A172 (cell line): ENCODE measurements around the gene LRRK1. TPM values are rescaled to one million over a fixed set of nuclear protein-coding genes. Genes with fewer than 3 reads are reported as not detected.

Experiments
- DNase-seq: peaks from one replicate; pipeline ENCODE4 v3.0.0-alpha.2; 2015; ENCODE audit warnings: low spot score
- total RNA-seq: library from RNA; depleted of rRNA; stranded (reverse); fragments of >200 nt; shearing (Covaris generic); gene quantifications from 2 replicates; pipeline ENCODE4 v1.2.3, GENCODE V29; 2014

LRRK1 gene
- total RNA-seq, 1 experiment from 2014 or later: 5.3 TPM

DNA sequence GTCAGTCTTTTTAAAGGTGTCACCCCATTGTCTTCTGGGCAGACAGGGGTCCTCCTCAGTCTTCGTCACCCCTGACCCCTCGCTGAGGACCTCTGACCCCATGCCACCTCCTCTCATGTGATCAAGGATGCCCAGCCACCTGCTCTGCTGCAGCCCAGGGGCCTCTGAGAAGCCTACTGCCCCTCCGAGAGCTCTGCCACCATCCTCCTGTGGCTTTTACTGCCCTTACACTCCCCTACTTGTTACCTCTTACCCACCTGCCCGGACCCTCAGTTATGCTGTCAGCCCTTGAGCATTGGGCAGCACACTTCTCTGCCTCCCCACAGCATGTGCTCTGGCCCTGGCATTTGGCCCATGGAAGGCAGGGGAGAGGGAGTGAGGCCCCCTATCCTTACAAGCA is 123.2 kb downstream of the LRRK1 start:
- no peak for DNase-seq

DNA sequence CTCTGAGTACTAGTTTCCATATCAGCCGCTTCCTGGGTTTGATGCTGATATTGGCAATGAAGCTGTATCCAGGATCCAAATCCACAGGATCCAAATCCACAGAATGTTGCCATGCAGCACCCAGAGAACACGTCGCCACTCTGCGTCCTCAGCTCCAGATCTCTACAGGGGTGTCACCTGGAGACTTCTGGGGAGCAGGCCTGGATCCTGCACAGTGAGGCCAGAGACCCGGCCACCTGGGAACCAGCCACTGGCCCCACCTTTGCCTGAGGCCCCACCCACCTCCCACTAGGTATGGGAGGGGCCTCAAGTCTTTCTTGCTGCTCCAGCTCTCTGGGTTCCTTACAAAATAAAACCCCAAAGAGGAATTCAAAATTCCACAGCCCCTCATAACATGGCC is 123.9 kb downstream of the LRRK1 start:
- no peak for DNase-seq

DNA sequence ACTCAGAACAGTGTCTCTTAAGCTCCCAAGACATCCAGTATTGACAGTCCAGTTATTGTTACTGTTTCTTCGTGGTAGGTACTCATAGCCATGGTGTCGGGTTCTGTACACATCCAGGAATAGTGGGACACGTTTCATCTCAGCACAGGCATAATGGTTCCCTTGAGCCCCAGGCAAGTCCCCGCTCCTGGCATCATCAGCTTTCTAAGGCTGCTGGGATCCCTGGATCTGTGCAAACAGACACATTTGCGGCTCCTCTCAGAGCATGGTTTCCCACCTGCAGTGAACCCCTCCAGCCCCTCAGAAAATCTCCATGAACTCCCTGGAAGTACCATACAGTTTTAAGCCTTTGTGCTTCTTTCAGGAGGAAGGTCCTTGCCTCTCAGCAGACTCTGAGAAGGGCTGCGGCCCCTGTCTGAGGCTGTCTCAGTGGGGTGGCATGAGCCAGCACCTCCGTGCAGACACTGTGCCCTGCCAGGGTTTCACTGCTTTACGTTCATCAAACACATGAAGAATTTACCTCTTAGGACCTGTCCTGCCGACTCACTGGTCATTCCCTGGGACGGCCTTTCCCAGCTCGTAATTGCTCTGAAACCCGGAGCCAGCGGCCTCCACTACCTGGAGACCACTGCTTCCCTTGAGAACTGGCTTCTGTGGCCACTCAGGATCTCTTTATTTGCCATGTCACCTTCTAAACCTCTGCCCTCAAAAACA is 124.9 kb downstream of the LRRK1 start:
- DNase-seq: no peak

- no peak for DNase-seq
Measured at GRCh38 chr15:101044625-101045235, 125.6 kb downstream of the LRRK1 start.

GRCh38 chr15:101045236-101045646 is 126.1 kb downstream of the LRRK1 start:
- no peak for DNase-seq

DNA sequence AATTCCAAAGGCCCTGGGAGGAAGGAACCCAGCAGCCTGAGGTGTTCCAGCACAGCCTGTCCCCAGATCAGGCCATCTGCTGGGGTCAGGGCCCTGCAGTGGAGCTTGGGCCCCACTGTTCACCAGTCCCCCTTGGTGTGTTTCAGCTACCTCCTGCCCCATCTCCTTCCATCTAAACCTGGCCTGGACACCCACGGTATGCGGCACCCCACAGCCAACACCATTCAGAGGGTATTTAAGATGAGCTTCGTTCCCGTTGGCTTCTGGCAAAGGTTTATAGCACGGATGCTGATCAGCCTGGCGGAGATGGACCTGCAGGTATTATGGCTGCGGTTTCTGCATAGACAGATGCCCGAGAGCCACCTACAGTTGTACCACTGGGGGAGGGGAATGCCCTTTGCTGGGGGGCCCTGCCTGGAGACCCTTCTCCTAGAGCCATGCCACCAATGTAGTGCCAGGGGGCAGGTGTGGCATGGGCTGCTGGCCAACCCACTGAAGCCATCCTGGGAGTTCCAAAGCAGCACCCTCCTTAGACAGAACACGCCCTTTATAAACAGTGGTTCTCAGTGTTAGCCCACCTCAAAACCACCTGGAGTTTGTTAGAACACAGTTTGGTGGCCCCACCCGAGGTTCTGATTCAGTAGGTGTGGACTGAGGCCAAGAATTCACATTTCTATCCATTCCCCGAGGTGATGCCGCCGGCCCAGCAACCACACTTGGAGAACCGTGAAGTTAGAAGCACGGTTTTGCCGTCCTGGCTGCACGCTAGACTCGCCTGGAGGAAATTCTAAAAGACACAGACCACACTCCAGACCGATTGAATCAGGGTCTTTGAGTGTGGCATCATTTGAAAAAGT is 126.9 kb downstream of the LRRK1 start:
- no peak for DNase-seq

- DNase-seq: no peak
Measured at GRCh38 chr15:101046826-101047225, 127.7 kb downstream of the LRRK1 start.

DNA sequence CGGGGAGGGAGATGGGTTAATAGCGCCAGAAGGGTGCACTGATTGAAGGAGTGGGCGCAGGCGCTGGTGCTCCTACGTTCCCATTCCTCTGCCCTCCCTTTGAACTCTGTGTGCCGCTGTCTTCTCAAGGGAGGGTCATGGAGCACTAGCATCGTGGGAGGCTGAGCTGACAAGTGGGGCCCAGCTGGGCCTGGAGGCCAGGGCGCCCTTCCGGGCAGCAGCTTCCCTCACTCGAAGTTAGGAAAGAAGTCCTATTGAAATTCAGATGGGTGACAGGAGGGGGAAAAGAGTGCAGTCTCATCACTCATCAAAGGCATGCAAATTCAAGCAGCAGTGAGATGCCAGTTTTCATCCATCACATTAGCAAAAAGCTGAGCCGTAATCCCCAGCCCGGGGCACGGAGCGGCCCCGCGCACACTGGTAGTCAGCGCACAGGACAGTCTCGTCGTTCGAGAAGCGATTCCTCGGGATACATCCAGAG is 128.2 kb downstream of the LRRK1 start:
- DNase-seq: no peak

DNA sequence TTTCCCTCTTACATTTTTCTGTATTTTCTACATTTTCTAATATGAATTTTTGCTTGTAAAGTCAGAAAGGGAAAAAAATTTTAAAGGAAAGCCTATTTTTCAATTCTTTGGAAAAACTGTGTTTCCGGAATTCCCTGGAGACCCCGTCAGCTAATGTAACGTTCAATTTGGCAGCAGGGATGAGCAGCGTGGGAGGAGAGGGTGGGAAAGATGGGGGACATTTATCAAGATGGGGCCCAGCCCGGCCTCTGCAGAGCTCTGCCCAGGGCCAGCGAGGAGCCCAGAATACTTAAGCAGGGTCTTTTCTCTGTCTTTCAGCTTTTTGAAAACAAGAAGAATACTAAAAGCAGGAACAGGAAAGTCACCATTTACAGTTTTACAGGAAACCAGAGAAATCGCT is 129.0 kb downstream of the LRRK1 start:
- no peak for DNase-seq

DNA sequence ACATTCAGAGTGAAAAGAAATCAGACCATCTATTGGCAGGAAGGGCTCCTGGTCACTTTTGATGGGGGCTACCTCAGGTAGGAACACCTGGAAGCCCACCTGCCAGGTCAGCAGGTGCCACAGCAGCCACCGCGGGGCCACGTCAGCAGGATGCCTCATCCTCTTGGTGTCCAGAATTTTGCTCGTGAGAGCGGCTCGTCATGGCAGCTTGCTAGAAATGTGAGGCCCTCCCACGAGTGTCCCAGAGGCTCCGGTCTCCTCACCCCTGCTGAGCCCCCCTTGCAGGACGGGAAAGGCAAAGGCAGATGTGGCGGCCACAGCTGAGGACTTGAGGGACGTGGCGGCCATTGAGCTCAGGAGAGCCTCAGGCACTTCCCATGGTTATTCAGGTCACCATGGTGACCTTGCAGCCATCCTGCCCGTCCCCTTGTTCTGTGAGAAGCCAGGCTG is 129.4 kb downstream of the LRRK1 start:
- DNase-seq: no peak

GRCh38 chr15:101049282-101049681 is 130.1 kb downstream of the LRRK1 start:
- DNase-seq: no peak

- DNase-seq: no peak
Measured at GRCh38 chr15:101049856-101050622, 130.9 kb downstream of the LRRK1 start.

DNA sequence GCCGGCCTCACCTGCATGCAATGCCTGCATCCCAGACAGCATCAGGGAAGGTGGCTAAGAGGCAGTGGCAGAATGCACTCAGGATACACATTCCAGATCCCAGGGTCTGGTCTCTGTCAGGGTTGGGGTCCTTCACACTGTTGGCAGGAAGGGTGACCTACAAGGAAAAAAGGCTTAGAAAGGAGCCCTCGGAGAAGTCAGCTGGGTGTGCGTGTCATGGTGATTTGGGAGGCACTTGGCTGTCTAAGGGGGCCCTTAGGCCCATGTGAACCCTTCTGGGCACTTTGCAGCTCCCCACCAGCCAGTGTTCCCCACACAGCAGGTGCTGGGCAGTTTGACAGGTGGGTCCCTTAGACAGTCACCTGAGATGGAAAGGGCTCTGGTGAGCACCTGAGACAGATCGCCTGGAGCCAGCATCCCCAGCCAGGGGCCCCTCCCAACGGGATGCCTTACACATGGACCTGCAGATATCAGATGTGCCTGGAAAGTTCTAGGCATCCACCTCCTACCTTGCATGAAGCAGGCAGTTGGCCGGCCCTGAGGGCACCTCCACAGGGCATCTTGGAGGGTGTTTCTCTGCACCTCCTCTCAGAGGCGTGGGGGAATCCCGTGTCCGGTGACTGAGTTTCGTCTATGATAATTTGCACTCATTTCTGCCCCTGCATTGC is 131.6 kb downstream of the LRRK1 start:
- DNase-seq: no peak

DNA sequence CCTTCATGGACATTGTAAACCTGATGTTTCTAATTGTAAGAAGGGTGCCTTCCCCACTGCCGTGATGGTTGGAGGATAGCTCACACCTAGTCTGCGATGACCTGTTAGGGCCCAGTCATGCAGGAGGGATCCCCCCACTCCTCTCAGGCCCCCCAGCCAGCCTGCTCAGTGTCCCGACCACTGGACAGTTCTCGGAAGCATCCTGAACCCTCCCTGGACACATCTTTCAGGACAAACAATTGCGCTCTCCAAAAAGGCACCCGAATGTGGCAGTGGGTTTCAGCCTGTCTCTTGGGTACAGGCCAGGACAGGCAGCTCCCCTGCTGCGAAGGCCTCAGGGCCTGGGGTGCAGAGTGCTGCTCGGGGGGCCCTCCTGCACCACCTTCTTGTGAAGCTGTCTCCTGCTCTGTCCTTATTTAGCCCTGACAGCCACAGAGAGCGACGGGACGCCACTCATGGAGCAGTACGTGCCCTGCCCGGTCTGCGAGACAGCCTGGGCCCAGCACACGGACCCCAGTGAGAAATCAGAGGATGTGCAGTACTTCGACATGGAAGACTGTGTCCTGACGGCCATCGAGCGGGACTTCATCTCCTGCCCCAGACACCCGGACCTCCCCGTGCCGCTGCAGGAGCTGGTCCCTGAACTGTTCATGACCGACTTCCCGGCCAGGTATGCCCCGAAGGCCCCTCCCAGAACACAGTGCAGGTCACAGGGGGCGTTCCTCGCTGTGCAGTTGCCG is 132.3 kb downstream of the LRRK1 start:
- DNase-seq: no peak

GRCh38 chr15:101052031-101052620 is 133.0 kb downstream of the LRRK1 start:
- no peak for DNase-seq

DNA sequence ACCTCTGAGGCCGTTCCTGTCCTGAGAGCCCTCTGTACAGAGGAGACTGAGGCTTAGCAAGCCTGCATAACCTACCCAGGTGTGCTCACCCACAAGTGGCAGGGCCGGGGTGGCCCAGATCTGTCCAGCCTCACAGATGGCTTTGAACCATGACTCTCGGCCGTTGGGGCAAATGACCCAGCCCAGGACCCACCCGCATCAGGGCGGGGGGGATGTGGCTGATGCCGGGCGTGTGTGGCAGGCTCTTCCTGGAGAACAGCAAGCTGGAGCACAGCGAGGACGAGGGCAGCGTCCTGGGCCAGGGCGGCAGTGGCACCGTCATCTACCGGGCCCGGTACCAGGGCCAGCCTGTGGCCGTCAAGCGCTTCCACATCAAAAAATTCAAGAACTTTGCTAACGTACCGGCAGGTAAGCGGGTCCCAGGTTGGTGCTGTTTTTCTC is 133.5 kb downstream of the LRRK1 start:
- no peak for DNase-seq

GRCh38 chr15:101053261-101053660 is 134.1 kb downstream of the LRRK1 start:
- no peak for DNase-seq

GRCh38 chr15:101054116-101054515 is 135.0 kb downstream of the LRRK1 start:
- DNase-seq: no peak

- DNase-seq: no peak
Measured at GRCh38 chr15:101054991-101055390, 135.8 kb downstream of the LRRK1 start.

- DNase-seq: no peak
Measured at GRCh38 chr15:101055411-101055810, 136.3 kb downstream of the LRRK1 start.
